A549 (cell line): ENCODE measurements around the gene TRIM3. TPM values are rescaled to one million over a fixed set of nuclear protein-coding genes. Genes with fewer than 3 reads are reported as not detected.

Experiments used
- ATAC-seq, 2 experiments: fragments of 200-7000 bp in 1 of 2; fragments of >200 bp in 1 of 2; cut with Nextera tagmentation in 1 of 2; cut with Tn5 transposase in 1 of 2; 3 replicates each; pipeline versions ENCODE4 v1.8.0 to v1.9.1; 2018 to 2020; ENCODE audit warnings: mild to moderate bottlenecking in 1 of 2, moderate library complexity in 1 of 2
- CTCF ChIA-PET: fragments of 300-600 bp; sonication (Branson Sonifier 250); formaldehyde crosslinking; extraction: SDS; loops from one replicate; lab custom pipeline; 2021; ENCODE audit warnings: antibody characterized with exemption, inconsistent platforms; lab: Yijun Ruan, JAX
- POLR2A ChIA-PET: fragments of 350-600 bp; formaldehyde crosslinking; extraction: SDS; loops from one replicate; lab custom pipeline; 2021; ENCODE audit warnings: antibody characterized with exemption, inconsistent platforms; lab: Yijun Ruan, JAX
- DNase-seq, 2 experiments: peaks; one replicate each; pipeline versions ENCODE4 v3.0.0 to v3.0.0-alpha.2; 2011 to 2016; ENCODE audit warnings: low read depth in 1 of 2, low spot score in 1 of 2
- FAIRE-seq: peaks from 2 replicates; lab custom pipeline; 2011; peaks lifted over from hg19 to GRCh38; lab: Jason Lieb, UNC
- H3K27ac ChIP-seq, 2 experiments: fragments of >200 bp; sonication (Bioruptor Twin); formaldehyde crosslinking; 3 replicates each; pipeline ENCODE4 v1.5.1; 2016 to 2017
- H3K4me1 ChIP-seq: fragments of >200 bp; sonication (Bioruptor Twin); formaldehyde crosslinking; 3 replicates; pipeline ENCODE4 v1.6.1; 2016
- H3K4me2 ChIP-seq: fragments of >200 bp; sonication (Bioruptor Twin); formaldehyde crosslinking; 3 replicates; pipeline ENCODE4 v1.6.1; 2016
- H3K4me3 ChIP-seq: fragments of >200 bp; sonication (Bioruptor Twin); formaldehyde crosslinking; 3 replicates; pipeline ENCODE4 v1.5.1; 2016
- H3K9me3 ChIP-seq: fragments of >200 bp; sonication (Bioruptor Twin); formaldehyde crosslinking; 3 replicates; pipeline ENCODE4 v1.6.1; 2016
- BHLHE40 ChIP-seq: IDR thresholded peaks from 2 replicates; pipeline ENCODE4 v1.6.1; 2012; ENCODE audit warnings: low read depth, low read length, inconsistent platforms
- CEBPB ChIP-seq, 2 experiments: fragments of >200 bp in 1 of 2; sonication (Bioruptor Twin) in 1 of 2; formaldehyde crosslinking in 1 of 2; IDR thresholded peaks; 2 replicates each; pipeline ENCODE4 v1.6.1; 2012 to 2016
- CHD2 ChIP-seq: fragments of 150-350 bp; IDR thresholded peaks from 2 replicates; pipeline ENCODE4 v1.6.1; 2014; ENCODE audit warnings: low read length; ENCODE audit not compliant: partially characterized antibody
- CHD4 ChIP-seq: fragments of 200-600 bp; sonication (generic); IDR thresholded peaks from 2 replicates; pipeline ENCODE4 v1.6.1; 2016; ENCODE audit warnings: antibody characterized with exemption, mild to moderate bottlenecking, borderline replicate concordance
- EHMT2 ChIP-seq: fragments of 200-600 bp; sonication (generic); IDR thresholded peaks from 2 replicates; pipeline ENCODE4 v1.6.1; 2016; ENCODE audit warnings: antibody characterized with exemption, low read depth, mild to moderate bottlenecking, moderate library complexity
- FOSB ChIP-seq: fragments of 250-450 bp; sonication (Bioruptor Pico); IDR thresholded peaks from 2 replicates; pipeline ENCODE4 v1.5.0; 2020; ENCODE audit warnings: mild to moderate bottlenecking, moderate library complexity
- FOSL2 ChIP-seq, 2 experiments: fragments of 450-650 bp in 1 of 2; fragments of >200 bp in 1 of 2; sonication (Bioruptor Twin) in 1 of 2; formaldehyde crosslinking; IDR thresholded peaks; 2 replicates each; pipeline versions ENCODE4 v1.5.0 to v1.6.1; 2016 to 2020; ENCODE audit warnings: mild to moderate bottlenecking in 1 of 2, moderate library complexity in 1 of 2
- HDAC2 ChIP-seq: fragments of 200-600 bp; sonication (generic); IDR thresholded peaks from 2 replicates; pipeline ENCODE4 v1.6.1; 2016
- HOXA7 ChIP-seq: fragments of 250-450 bp; sonication (Bioruptor Pico); IDR thresholded peaks from 2 replicates; pipeline ENCODE4 v1.5.0; 2020; ENCODE audit warnings: mild to moderate bottlenecking, moderate library complexity
- HOXB13 ChIP-seq: fragments of 250-450 bp; sonication (Bioruptor Pico); IDR thresholded peaks from 2 replicates; pipeline ENCODE4 v1.5.0; 2020; ENCODE audit warnings: low read depth, mild to moderate bottlenecking, moderate library complexity
- HOXB5 ChIP-seq: fragments of 250-450 bp; sonication (Bioruptor Pico); IDR thresholded peaks from 2 replicates; pipeline ENCODE4 v1.5.0; 2020; ENCODE audit warnings: mild to moderate bottlenecking, moderate library complexity
- JUN ChIP-seq, 2 experiments: fragments of >200 bp; sonication (Bioruptor Twin); formaldehyde crosslinking; IDR thresholded peaks; 2 replicates in 1 of 2; 3 replicates in 1 of 2; pipeline ENCODE4 v1.6.1; 2016 to 2017
- JUNB ChIP-seq: fragments of >200 bp; sonication (Bioruptor Twin); formaldehyde crosslinking; IDR thresholded peaks from 2 replicates; pipeline ENCODE4 v1.6.1; 2016
- KDM1A ChIP-seq: fragments of 200-600 bp; sonication (generic); IDR thresholded peaks from 2 replicates; pipeline ENCODE4 v1.6.1; 2016; ENCODE audit warnings: low read depth, mild to moderate bottlenecking
- NR3C1 ChIP-seq: fragments of >200 bp; sonication (Bioruptor Twin); formaldehyde crosslinking; IDR thresholded peaks from 3 replicates; pipeline ENCODE4 v1.6.1; 2017
- POLR2AphosphoS2 ChIP-seq: conservative IDR thresholded peaks from 2 replicates; pipeline ENCODE4 v1.6.1; 2012; ENCODE audit warnings: low read length, improper control_type of control experiment, inconsistent platforms
- RAD21 ChIP-seq, 2 experiments: fragments of >200 bp in 1 of 2; sonication (Bioruptor Twin) in 1 of 2; formaldehyde crosslinking in 1 of 2; IDR thresholded peaks in 1 of 2; conservative IDR thresholded peaks in 1 of 2; 2 replicates in 1 of 2; 3 replicates in 1 of 2; pipeline ENCODE4 v1.6.1; 2012 to 2018; ENCODE audit warnings: inconsistent platforms in 1 of 2
- RCOR1 ChIP-seq: fragments of 150-350 bp; IDR thresholded peaks from 2 replicates; pipeline ENCODE4 v1.6.1; 2014; ENCODE audit warnings: antibody characterized with exemption, low read length, low read depth
- RFX5 ChIP-seq: fragments of 450-650 bp; IDR thresholded peaks from 2 replicates; pipeline ENCODE4 v1.7.1; 2014; ENCODE audit warnings: antibody characterized with exemption, mild to moderate bottlenecking, moderate library complexity
- RNF2 ChIP-seq: fragments of 200-600 bp; sonication (generic); IDR thresholded peaks from 2 replicates; pipeline ENCODE4 v1.6.1; 2016; ENCODE audit warnings: low read depth, mild to moderate bottlenecking, antibody characterized with exemption, moderate library complexity, borderline replicate concordance
- SMC3 ChIP-seq: fragments of >200 bp; sonication (Bioruptor Twin); formaldehyde crosslinking; IDR thresholded peaks from 3 replicates; pipeline ENCODE4 v1.6.1; 2018; ENCODE audit warnings: inconsistent platforms
- SREBF2 ChIP-seq: fragments of 450-650 bp; IDR thresholded peaks from 2 replicates; pipeline ENCODE4 v1.6.1; 2014; ENCODE audit warnings: mild to moderate bottlenecking, moderate library complexity
- ZC3H11A ChIP-seq: fragments of 450-650 bp; IDR thresholded peaks from 2 replicates; pipeline ENCODE4 v1.6.1; 2014; ENCODE audit warnings: antibody characterized with exemption, mild to moderate bottlenecking
- ZNF302 ChIP-seq: fragments of 250-450 bp; sonication (Bioruptor Pico); IDR thresholded peaks from 2 replicates; pipeline ENCODE4 v1.9.0; 2021; ENCODE audit warnings: inconsistent platforms, mild to moderate bottlenecking, moderate library complexity
- WGBS: methylation state at CpG from one replicate; pipeline ENCODE4 v1.1.6; 2017; ENCODE audit errors: missing lambda C conversion rate; 5-methylcytosine and 5-hydroxymethylcytosine counted together
- polyA plus RNA-seq, 4 experiments: library from polyadenylated mRNA; depleted of rRNA in 3 of 4; stranded (reverse); fragments of >200 nt; fragmentation: RNase III in 1 of 4; extraction: RNeasy Plus Mini Kit Qiagen cat#74134 plus additional on column Dnase treatment in 1 of 4; gene quantifications; 2 replicates in 3 of 4; 3 replicates in 1 of 4; pipeline ENCODE4 v1.2.3, GENCODE V29; 2011 to 2017
- TF ChIP-seq, protein P1 (sequence below): fragments of >200 bp; sonication (Bioruptor Twin); formaldehyde crosslinking; IDR thresholded peaks from 3 replicates; pipeline ENCODE4 v1.6.1; 2016
- TF ChIP-seq, protein P2 (sequence below): fragments of 150-350 bp; IDR thresholded peaks from 2 replicates; pipeline ENCODE4 v1.6.1; 2014; ENCODE audit warnings: low read depth, mild to moderate bottlenecking, low read length

TRIM3 gene
- polyA plus RNA-seq, 2 of the 4 experiments (the other 2 are of a cell fraction) = 10.0 to 17.5 TPM

DNA sequence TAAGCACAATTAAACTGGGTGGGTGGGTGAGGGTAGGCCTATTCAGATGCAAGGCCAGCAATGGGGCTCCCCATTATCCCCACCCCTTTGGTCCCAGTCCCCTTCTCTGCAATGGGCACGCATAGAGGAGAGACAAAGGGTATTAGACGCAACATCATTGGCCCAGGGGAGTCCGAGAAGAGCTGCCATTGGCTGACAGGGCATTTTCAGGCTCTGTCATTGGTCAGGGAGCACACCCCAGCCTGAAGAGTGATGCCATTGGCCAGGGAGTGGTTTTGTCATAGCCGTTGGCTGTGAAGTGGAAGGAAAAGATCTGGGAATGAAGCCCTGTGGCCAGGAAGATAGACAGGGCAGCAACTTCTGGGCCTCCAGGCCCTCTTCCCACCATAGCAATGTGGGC lies 2.8 kb upstream of the TRIM3 start:
- Histone ChIP-seq H3K27ac (no peak overlapping the region), H3K4me3 (no peak overlapping the region), H3K9me3 (no peaks in the 10 kb centered on the region), H3K4me1 (peaks cover 42% of the 10 kb centered on the region), H3K4me2 (no peak overlapping the region)
- DNase-seq (no peak), FAIRE-seq (no peak), ATAC-seq (no peak)
- CTCF ChIA-PET = interaction anchor here (0.6 to 4.2 kb wide), 6 partner anchors 9 to 114 kb away, joined by 3 to 22 read pairs (median 5); no protein-coding TSS in a partner anchor
- TF ChIP-seq CEBPB (IDR thresholded peaks at IDR 0.05) (no peak), HDAC2 (no peak), CHD4 (no peak), POLR2AphosphoS2 (no peak)
- TF ChIP-seq, protein P1, sequence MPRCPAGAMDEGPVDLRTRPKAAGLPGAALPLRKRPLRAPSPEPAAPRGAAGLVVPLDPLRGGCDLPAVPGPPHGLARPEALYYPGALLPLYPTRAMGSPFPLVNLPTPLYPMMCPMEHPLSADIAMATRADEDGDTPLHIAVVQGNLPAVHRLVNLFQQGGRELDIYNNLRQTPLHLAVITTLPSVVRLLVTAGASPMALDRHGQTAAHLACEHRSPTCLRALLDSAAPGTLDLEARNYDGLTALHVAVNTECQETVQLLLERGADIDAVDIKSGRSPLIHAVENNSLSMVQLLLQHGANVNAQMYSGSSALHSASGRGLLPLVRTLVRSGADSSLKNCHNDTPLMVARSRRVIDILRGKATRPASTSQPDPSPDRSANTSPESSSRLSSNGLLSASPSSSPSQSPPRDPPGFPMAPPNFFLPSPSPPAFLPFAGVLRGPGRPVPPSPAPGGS = no peak
- POLR2A ChIA-PET = no interaction called here
- WGBS = 93% methylated on average over 4 of the region's 4 CpGs

DNA sequence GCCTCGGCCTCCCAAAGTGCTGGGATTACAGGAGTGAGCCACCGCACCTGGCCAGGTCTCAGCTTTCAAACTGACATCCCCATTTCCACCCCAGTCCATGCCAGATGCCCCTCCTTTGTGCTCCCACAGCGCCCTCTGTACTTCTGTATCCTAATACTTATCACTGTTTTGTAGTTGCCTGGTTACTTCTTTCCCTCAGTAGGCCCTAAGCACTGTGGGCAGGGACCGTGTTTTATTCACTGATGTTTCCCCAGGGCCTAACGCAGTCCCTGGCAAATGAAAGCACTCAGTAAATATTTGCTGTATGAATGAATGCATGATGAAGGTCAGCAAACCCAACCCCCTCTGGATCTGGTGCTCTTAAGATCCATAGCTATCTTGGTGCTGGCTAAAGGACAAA lies 2.2 kb upstream of the TRIM3 start:
- TF ChIP-seq BHLHE40 (no peak), ZNF302 (CRISPR knock-in tag) (no peak), RAD21 (conservative IDR thresholded peaks at IDR 0.05 in 1 of 2, IDR thresholded peaks at IDR 0.05 in 1 of 2) (0 out of 5 replicates have a peak, but pooled peaks of 1 of the 2 experiments have one; percentile 4), KDM1A (no peak), HDAC2 (no peak)
- Histone ChIP-seq H3K4me1 (peaks cover 42% of the 10 kb centered on the region), H3K9me3 (no peaks in the 10 kb centered on the region), H3K4me2 (no peak overlapping the region), H3K27ac (no peak overlapping the region), H3K4me3 (no peak overlapping the region)
- ChIA-PET POLR2A (no interaction called here), CTCF (interaction anchor here (0.6 to 4.2 kb wide), 9 partner anchors 8 to 113 kb away, joined by 3 to 22 read pairs (median 4); no protein-coding TSS in a partner anchor)
- DNase-seq = no peak
- FAIRE-seq = no peak
- WGBS = 66% methylated on average over 5 of the region's 5 CpGs
- ATAC-seq = 0 out of 6 replicates have a peak, but pooled peaks of 1 of the 2 experiments have one; percentile 2

DNA sequence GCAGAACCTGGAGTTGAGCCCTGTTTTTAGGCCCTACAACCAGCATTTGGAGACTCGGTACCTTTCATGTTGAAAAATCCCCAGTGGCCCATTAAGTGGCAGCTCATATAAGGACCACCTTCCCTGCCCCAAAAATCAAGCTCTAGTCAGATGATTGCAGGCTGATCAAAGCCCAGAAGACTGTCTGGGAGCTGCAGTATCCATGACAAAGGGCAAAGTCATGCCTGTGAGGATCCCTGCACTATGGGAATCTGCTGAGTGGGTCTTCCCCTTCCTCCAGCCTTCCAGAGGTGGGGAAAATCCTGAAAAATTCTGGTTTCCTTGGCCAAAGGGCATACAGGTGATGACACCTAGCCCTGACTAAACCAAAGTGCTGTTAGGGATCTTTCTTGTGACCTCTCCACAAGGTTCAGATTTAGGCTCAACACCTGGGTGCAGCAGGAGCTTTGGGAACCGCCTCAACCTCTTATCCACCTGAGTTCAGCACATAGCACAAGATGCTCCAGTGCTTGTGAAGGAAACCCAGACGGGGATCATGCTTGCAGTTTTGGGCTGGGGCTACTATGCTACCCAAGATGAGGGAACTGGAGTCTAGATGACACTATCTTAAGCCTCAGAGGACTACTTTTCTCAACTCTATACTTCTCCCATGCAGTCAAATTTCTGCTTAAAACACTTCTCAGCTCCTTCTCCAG lies 1.2 kb upstream of the TRIM3 start:
- DNase-seq (no peak), FAIRE-seq (no peak), ATAC-seq (peak in 1 of 2 experiments; percentile 5; a peak in 2 of 6 replicates)
- TF ChIP-seq HOXA7 (CRISPR knock-in tag) = 0 out of 2 replicates have a peak, but pooled peaks have one; percentile 46
- no peak for TF ChIP-seq CEBPB (IDR thresholded peaks at IDR 0.05)
- Histone ChIP-seq H3K9me3 (no peaks in the 10 kb centered on the region), H3K27ac (peak overlapping the region in 1 of 2 experiments; percentile 92; a peak in 4 of 6 replicates), H3K4me3 (no peak overlapping the region; the same call in 2 of the 3 replicates), H3K4me2 (peak overlapping the region; percentile 90), H3K4me1 (peaks cover 37% of the 10 kb centered on the region)
- 75% methylated on average over 3 of the region's 3 CpGs for WGBS
- ChIA-PET CTCF (interaction anchor here (0.8 to 4.2 kb wide), 8 partner anchors 10 to 151 kb away, joined by 3 to 22 read pairs (median 4); no protein-coding TSS in a partner anchor), POLR2A (interaction anchor here (0.6 to 1.7 kb wide), 2 partner anchors 13 to 45 kb away, joined by 4 read pairs; no protein-coding TSS in a partner anchor)

DNA sequence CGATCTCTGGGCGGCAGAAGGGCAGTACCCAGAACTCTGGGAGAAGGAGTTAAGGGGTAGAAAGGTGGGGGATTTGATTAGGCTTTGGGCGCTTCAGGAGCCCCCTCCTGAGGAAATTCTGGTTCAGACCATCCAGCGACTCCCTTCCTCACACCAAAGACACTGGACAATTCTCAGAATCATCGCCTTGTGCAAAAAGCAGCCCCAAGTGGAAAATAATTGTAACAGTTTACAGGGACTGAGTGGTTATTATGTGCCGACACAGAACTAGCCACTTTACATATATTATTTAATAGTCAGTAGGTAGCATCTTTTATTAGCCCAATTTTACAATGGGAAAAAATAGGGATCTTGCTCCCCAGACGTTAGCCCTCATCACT lies 662 bp upstream of the TRIM3 start:
- 43% methylated on average over 7 of the region's 7 CpGs for WGBS
- peak overlapping the region; percentile 90 for H3K4me2 ChIP-seq
- FAIRE-seq = no peak
- POLR2A ChIA-PET = interaction anchor here (0.6 to 1.7 kb wide), 3 partner anchors 12 to 209 kb away, joined by 3 to 4 read pairs (median 3); partner anchors contain the start of gene MRPL17
- H3K27ac ChIP-seq = peak overlapping the region; percentile 91 to 92
- H3K4me3 ChIP-seq = peak overlapping the region; percentile 92
- H3K9me3 ChIP-seq = no peaks in the 10 kb centered on the region
- peaks cover 31% of the 10 kb centered on the region for H3K4me1 ChIP-seq
- TF ChIP-seq NR3C1 (no peak), CHD2 (no peak), HOXB13 (CRISPR knock-in tag) (no peak), RCOR1 (no peak), JUNB (no peak), EHMT2 (no peak), SMC3 (no peak), RFX5 (no peak), SREBF2 (no peak), ZC3H11A (no peak), KDM1A (no peak), HOXB5 (CRISPR knock-in tag) (no peak; the same call in 1 of the 2 replicates), RNF2 (no peak), JUN (IDR thresholded peaks at IDR 0.05) (no peak), FOSL2 (IDR thresholded peaks at IDR 0.05) (no peak), FOSL2 (CRISPR knock-in tag; IDR thresholded peaks at IDR 0.05) (no peak), FOSB (no peak)
- TF ChIP-seq, protein P2, sequence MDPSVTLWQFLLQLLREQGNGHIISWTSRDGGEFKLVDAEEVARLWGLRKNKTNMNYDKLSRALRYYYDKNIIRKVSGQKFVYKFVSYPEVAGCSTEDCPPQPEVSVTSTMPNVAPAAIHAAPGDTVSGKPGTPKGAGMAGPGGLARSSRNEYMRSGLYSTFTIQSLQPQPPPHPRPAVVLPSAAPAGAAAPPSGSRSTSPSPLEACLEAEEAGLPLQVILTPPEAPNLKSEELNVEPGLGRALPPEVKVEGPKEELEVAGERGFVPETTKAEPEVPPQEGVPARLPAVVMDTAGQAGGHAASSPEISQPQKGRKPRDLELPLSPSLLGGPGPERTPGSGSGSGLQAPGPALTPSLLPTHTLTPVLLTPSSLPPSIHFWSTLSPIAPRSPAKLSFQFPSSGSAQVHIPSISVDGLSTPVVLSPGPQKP = no peak
- TF ChIP-seq, protein P1 = no peak
- TF ChIP-seq, all 56 proteins: peak for 0
- DNase-seq = no peak
- ATAC-seq = no peak; a peak in 1 of 6 replicates
- CTCF ChIA-PET = interaction anchor here (0.9 to 4.2 kb wide), 5 partner anchors 11 to 150 kb away, joined by 3 to 22 read pairs (median 4); no protein-coding TSS in a partner anchor
